DND-41 (cell line): ENCODE measurements around the gene LRRC10B.

Source experiments
- ATAC-seq: fragments of 200-7000 bp; cut with Tn5 transposase; 3 replicates; pipeline ENCODE4 v1.9.1; 2021; ENCODE audit warnings: low read depth; ENCODE audit not compliant: insufficient read depth
- DNase-seq: peaks from one replicate; pipeline ENCODE4 v3.0.0-alpha.2; 2020
- H2AFZ ChIP-seq: 2 replicates; pipeline ENCODE4 v1.6.0; 2012; ENCODE audit warnings: low read depth, low read length
- H3K27ac ChIP-seq: 2 replicates; pipeline ENCODE4 v1.5.1; 2012; ENCODE audit warnings: low read length, inconsistent platforms
- H3K27me3 ChIP-seq: fragments of 200-600 bp; sonication (generic); 2 replicates; pipeline ENCODE4 v1.6.0; 2012; ENCODE audit warnings: low read length, mild to moderate bottlenecking, inconsistent platforms; ENCODE audit not compliant: insufficient read depth, poor library complexity
- H3K36me3 ChIP-seq: 2 replicates; pipeline ENCODE4 v1.5.1; 2012; ENCODE audit warnings: low read length, inconsistent platforms; ENCODE audit not compliant: insufficient read depth
- H3K4me1 ChIP-seq: 2 replicates; pipeline ENCODE4 v1.5.1; 2012; ENCODE audit warnings: mild to moderate bottlenecking, low read length; ENCODE audit not compliant: insufficient read depth
- H3K4me2 ChIP-seq: 2 replicates; pipeline ENCODE4 v1.6.0; 2012; ENCODE audit warnings: mild to moderate bottlenecking, moderate library complexity, low read length, inconsistent platforms; ENCODE audit not compliant: insufficient read depth
- H3K4me3 ChIP-seq, 2 experiments: fragments of 200-600 bp in 1 of 2; shearing (Covaris generic) in 1 of 2; 2 replicates each; pipeline ENCODE4 v1.5.1; 2012 to 2016; ENCODE audit warnings: inconsistent platforms in 2 of 2, low read length in 2 of 2, mild to moderate bottlenecking in 2 of 2, low read depth in 1 of 2, moderate library complexity in 1 of 2
- H3K79me2 ChIP-seq: 2 replicates; pipeline ENCODE4 v1.6.0; 2012; ENCODE audit warnings: low read length, inconsistent platforms; ENCODE audit not compliant: insufficient read depth
- H3K9ac ChIP-seq: 2 replicates; pipeline ENCODE4 v1.6.0; 2012; ENCODE audit warnings: low read depth, mild to moderate bottlenecking, inconsistent platforms, low read length, moderate library complexity
- H3K9me3 ChIP-seq: 2 replicates; pipeline ENCODE4 v1.5.1; 2012; ENCODE audit warnings: low read length, moderate library complexity, mild to moderate bottlenecking, inconsistent platforms; ENCODE audit not compliant: insufficient read depth, severe bottlenecking
- H4K20me1 ChIP-seq: 2 replicates; pipeline ENCODE4 v1.6.0; 2012; ENCODE audit warnings: low read length; ENCODE audit not compliant: insufficient read depth
- CTCF ChIP-seq: IDR thresholded peaks from 2 replicates; pipeline ENCODE4 v1.5.1; 2012; ENCODE audit warnings: borderline replicate concordance, low read length, moderate library complexity, mild to moderate bottlenecking; ENCODE audit not compliant: poor library complexity, severe bottlenecking; ENCODE audit errors: extremely low read depth
- EZH2 ChIP-seq: IDR thresholded peaks from 3 replicates; pipeline ENCODE4 v1.6.1; 2012; ENCODE audit warnings: borderline replicate concordance, low read depth, mild to moderate bottlenecking, moderate library complexity, low read length, inconsistent platforms; ENCODE audit not compliant: severe bottlenecking

Gene LRRC10B

GRCh38 chr11:61486779-61487178, 21.8 kb upstream of the LRRC10B start:
- Histone ChIP-seq H3K36me3 (no peaks in the 10 kb centered on the region), H3K9ac (no peak overlapping the region), H3K4me2 (no peak overlapping the region), H2AFZ (no peak overlapping the region), H3K27ac (no peak overlapping the region), H3K9me3 (no peaks in the 10 kb centered on the region), H3K4me3 (no peak overlapping the region), H3K27me3 (no peaks in the 10 kb centered on the region), H3K79me2 (no peaks in the 10 kb centered on the region), H3K4me1 (no peaks in the 10 kb centered on the region), H4K20me1 (no peaks in the 10 kb centered on the region; the same call in 1 of the 2 replicates)
- TF ChIP-seq CTCF (no peak), EZH2 (no peak)
- DNase-seq (no peak), ATAC-seq (no peak)

GRCh38 chr11:61487342-61488025, 21.1 kb upstream of the LRRC10B start:
- Histone ChIP-seq H3K27me3 (no peaks in the 10 kb centered on the region), H3K4me2 (no peak overlapping the region), H3K9me3 (no peaks in the 10 kb centered on the region), H2AFZ (no peak overlapping the region), H3K4me1 (no peaks in the 10 kb centered on the region), H3K79me2 (no peaks in the 10 kb centered on the region), H3K27ac (no peak overlapping the region), H3K4me3 (no peak overlapping the region), H4K20me1 (no peaks in the 10 kb centered on the region; the same call in 1 of the 2 replicates), H3K36me3 (no peaks in the 10 kb centered on the region), H3K9ac (no peak overlapping the region)
- TF ChIP-seq CTCF (no peak), EZH2 (no peak)
- no peak for DNase-seq
- no peak for ATAC-seq

- H2AFZ ChIP-seq, result no peak overlapping the region
- H4K20me1 ChIP-seq, result no peaks in the 10 kb centered on the region; the same call in 1 of the 2 replicates
- no peaks in the 10 kb centered on the region for H3K4me1 ChIP-seq
- no peaks in the 10 kb centered on the region for H3K79me2 ChIP-seq
- no peak for ATAC-seq
- TF ChIP-seq EZH2, result no peak
- no peak for TF ChIP-seq CTCF
- no peak overlapping the region for H3K4me2 ChIP-seq
- no peak overlapping the region for H3K4me3 ChIP-seq
- H3K27me3 ChIP-seq, result no peaks in the 10 kb centered on the region
- no peaks in the 10 kb centered on the region for H3K9me3 ChIP-seq
- no peak for DNase-seq
- no peaks in the 10 kb centered on the region for H3K36me3 ChIP-seq
- no peak overlapping the region for H3K27ac ChIP-seq
- H3K9ac ChIP-seq, result no peak overlapping the region
Observed at GRCh38 chr11:61488651-61489291, 19.8 kb upstream of the LRRC10B start.
